NCI-H446 treated with DMSO at 0.1 percent for 48 hours (cell line): ENCODE results near the gene SLC48A1.

Experiments
- DNase-seq: peaks from one replicate; lab custom pipeline; 2025; lab: John Stamatoyannopoulos, UW

Gene SLC48A1

DNA sequence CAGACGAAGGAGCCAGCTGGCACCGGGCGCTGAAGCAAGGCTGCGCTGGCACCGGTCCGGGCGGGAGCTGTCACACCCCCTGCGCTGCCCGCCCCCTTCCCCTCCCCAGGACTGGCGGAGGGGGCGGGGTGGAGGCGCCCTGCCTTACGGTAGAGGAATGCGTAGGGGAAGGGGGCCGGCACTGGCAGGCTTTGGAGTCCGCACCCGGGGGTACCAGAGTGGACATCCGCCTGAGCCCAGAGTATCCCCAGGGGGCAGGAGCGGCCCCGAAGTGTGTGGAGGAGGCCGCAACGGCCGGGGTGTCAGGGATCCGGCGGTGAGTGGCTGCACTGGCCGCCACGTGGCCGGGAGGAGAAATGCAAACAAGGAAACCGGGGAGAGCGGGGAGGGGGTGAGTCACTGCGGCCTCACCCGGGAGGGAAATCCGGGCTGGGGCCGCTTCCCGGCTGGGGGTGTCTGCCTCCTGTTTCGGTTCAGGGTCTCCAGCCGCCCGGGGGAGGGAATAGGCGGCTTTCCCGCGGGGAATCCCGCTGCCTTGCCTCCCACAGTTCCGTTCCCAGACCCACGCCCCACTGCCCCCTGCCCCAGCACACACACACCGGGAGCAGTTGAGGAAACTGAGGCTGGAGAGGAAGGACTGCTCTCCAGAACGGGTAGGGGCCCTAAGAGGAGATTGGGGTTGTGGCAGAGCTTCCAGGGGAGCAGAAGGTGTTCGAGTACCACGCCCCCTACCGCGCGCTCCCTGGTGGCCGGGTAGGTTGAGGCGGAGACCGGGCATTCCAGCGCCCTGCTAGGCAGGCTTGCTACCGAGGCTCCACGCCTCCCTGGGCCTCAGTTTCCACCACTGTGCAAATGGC lies 14.0 kb upstream of the SLC48A1 start, which contains the start of gene RAPGEF3:
RAPGEF3 (minus strand) TSS at position 47 of the 857 bp plus-strand sequence. CDS start 324 bp downstream, outside the sequence.
- peak; percentile 24 for DNase-seq

DNA sequence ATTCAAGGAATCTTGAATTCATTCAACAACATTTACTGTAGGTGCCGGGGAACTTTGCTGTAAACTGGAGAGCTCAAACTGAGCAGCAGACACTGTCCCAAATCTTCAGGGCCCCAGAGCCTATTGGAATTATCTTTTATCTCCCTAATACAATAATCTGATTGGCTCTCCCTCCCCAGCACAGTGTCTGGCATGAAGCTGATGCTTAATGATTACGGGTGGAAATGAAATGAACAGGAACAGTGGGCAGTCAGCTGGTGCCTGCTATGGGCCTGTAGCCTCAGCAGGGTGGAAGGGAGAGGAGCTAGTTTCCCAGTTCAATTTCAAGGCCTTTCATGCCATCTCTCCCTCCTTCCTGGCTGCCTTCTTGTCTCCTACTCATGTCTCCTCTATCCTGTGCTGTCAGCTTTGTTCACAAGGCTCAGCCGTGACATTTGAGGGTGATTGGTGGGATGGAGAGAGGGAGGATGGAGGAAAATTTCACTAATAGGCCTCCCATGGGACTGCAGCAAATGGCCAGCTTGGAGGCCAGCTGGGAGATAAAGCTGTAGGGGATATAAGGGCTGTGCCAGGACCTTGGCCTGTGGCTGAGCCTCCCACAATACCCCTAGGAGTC lies 10.1 kb upstream of the SLC48A1 start:
- no peak for DNase-seq

GRCh38 chr12:47763481-47764346 lies 9.3 kb upstream of the SLC48A1 start:
- DNase-seq, result no peak

DNA sequence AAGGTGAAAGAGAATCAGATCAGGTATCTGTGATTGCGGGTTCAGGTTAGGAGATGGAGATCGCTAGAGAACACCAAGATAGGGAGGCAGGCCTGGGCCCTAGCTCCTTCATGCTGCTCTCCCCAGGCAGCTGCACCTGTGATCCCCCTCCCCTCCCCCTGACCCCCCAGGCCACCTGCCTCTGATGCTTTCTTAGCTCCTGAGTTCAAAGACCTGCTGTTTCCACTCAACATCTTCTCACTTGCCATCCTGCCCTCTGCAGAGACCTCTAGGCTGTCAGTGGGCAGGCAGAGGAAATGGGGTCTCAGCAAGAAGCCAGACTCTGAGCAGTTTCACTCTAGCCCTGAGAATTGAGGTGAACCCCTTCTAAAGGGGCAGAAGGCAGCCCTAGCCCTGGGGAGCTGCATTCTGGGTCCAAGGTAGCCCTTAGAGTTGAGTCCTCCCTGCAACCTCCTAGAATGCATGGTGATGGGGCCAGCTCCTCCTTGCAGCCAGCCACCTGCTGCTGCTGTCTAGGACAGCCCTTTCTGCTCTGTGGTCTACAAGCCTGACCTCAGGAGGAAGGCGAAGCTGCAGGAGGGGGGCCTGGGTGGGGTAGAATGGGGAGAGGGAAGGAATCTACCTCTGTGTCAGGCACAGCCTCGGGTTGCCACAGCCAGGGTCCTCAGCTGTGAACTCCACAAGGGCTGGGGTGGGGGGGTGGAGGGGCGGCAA lies 6.4 kb upstream of the SLC48A1 start:
- DNase-seq, result no peak

DNA sequence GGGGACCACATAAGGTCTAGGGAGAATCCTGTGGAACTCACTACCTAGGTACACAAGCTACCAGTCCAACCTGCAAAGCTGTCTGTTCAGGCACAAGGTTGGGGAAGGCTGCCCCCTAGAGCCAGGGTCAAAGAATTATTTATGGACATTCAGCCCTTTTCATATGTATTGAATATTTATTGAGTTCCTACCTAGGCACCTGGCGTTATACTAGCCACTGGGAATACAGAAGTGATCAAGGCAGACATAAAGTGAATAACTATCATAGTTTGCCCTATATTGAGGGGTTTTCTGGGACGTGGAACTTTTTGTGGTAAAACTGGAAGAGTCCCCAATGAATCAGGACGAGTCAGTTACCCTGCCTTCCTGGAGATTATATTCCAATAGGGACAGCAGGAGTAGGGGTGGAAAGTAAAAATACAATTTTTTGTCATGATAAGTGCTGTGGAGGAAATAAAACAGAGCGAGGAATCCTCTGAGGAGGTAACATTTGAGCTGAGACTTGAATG lies 5.8 kb upstream of the SLC48A1 start:
- DNase-seq, result no peak

- DNase-seq, result no peak
Observed at GRCh38 chr12:47768323-47768811, 4.7 kb upstream of the SLC48A1 start.

GRCh38 chr12:47769234-47770085 lies 3.6 kb upstream of the SLC48A1 start:
- no peak for DNase-seq

DNA sequence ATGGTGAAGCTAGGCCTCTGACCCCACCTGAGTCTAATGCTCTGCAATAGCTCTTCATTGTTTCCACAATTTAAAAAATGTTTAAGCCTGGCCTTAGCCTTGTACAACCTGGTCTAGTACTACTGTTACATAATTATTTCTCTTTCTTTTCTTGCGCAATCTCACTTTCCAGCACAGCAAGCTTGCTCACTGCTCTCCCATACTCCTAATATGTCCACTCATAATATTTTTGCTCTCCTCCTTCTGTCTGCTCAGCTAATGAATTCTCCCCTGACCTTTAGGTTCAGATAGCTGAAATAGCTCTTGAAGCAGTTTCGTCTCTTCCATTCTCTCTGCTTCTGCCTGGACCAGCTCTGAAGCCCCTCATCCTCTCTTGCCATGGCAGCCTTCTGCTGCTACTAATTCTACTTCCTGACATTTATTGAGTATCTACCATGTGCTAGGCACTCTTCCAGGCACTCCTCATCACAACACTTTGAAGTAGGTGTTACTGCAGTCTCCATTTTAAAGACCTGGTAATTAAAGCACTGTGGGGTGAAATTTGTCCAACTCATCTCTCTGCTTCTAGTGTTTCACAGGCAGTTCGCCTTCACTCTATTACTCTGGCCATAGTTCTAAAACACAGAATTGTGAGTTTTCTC lies 2.8 kb upstream of the SLC48A1 start:
- DNase-seq, result no peak

GRCh38 chr12:47771304-47771703 lies 1.7 kb upstream of the SLC48A1 start:
- no peak for DNase-seq

- no peak for DNase-seq
Observed at GRCh38 chr12:47772094-47772660, 861 bp upstream of the SLC48A1 start.

GRCh38 chr12:47772738-47773061 lies 338 bp upstream of the SLC48A1 start:
- no peak for DNase-seq

- no peak for DNase-seq
Observed at GRCh38 chr12:47773858-47774580, 981 bp downstream of the SLC48A1 start.

DNA sequence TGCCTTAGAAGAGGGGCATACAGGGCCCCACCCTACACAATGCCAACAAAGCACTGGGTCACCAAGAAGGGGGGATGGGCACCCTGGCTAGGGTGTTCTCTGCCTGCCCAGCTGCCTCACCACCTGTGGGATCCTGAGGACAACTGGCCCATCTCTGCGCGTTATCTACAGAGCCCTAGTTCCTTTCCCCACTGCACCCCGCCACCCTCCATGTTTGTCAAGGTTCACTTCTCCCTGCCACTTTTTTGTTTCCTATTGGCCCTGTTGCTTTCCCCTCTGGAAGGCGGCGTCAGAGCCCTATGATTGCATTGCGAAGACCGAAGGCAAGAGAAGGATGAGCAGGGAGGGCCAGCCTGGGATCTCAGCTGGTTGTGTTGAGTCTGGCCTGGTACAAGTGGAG lies 1.6 kb downstream of the SLC48A1 start:
- DNase-seq, result no peak

GRCh38 chr12:47775100-47775911 lies 2.3 kb downstream of the SLC48A1 start:
- DNase-seq, result no peak

DNA sequence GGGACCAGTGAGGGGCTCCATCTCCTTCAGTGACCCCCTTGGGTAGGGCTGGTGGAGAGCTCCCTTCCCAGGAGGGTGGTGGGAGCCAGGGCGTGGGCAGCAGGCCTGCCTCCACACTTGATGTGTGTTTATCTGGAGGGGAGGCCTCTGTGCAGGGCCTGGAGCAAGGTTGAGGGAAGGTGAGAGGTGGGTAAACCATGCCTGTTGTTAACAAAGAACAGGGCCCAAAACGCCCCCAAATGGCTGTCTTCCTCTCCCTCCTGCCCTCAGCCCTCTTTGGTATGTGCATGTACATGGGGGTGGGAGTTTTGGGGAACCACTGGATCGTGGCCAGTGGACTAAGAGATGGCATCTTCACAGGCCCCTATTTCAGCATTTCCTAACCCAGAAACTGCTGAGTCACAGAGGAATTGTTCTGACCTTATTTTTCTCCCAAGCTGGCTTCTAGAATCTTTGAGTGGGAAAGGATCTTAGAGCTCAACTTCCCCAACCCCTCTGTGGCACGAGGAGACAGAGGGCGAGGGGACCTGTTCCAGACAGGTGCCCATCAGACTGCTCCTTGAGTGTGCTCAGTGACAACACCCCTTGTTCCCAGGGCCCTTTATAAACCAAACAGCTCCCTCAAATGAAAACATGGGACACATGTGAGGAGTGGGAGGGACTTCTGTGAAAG lies 3.6 kb downstream of the SLC48A1 start:
- DNase-seq, result no peak

DNA sequence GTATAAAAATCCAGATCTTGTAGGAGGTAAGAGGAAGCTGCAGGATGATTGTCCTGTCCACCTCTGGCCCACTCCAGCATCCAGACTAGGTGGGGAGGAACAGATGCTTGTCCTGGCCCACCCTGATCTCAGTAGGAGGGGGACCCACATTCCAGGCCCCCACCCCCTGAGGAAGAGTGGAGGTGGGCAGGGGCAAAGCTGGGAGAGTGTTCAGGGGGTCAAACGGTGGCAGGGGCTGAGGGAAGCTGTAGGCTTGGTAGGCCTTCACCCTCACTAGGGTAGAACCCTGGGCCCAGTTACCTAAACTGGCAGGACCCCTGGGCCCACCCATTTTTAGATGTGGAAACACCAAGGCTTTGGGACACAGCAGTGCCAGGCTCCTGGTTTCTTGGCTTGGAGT lies 4.1 kb downstream of the SLC48A1 start:
- DNase-seq, result no peak

GRCh38 chr12:47777741-47778558 lies 4.9 kb downstream of the SLC48A1 start:
- no peak for DNase-seq
